Lower leg skin (tissue), 3 donors: ENCODE results near the gene AP1B1.

Experiments used
- CTCF ChIP-seq, 3 donors: fragments of 450-650 bp; IDR thresholded peaks; one replicate each; pipeline ENCODE4 v1.5.1; 2016; ENCODE audit warnings: antibody characterized with exemption in 3 of 3, mild to moderate bottlenecking in 3 of 3, moderate library complexity in 2 of 3
- POLR2A ChIP-seq, 2 donors: fragments of 450-650 bp; IDR thresholded peaks; one replicate each; pipeline ENCODE4 v1.6.1; 2016 to 2017; ENCODE audit warnings: antibody characterized with exemption in 2 of 2, mild to moderate bottlenecking in 1 of 2, moderate library complexity in 1 of 2

DNA sequence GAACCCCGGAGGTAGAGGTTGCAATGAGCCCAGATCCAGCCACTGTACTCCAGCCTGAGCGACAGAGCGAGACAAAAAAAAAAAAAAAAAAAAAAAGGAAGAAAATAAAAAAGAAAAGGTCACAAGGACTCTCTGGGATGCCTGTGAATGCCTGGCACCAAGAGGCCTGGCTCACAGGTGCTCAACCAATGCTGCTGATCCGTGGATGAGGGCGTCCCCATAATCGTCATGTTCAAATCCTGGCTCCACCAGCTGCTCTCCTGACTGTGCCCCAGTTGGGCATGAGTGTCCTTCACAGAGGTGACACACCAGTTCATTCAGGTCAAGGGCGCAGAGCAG lies 82.6 kb downstream of the AP1B1 start:
- TF ChIP-seq POLR2A (IDR thresholded peaks at IDR 0.05) (no peak), CTCF (IDR thresholded peaks at IDR 0.05) (no peak)
